HG03135 (cell line): Measurements from ENCODE around the gene ADRA2B.
A peak's percentile ranks its signal among the peaks of the same experiment; 100 is the strongest.
"Not testable (repeated sequence)": the region's sequence is repeated elsewhere in the genome, so short reads cannot be mapped to it uniquely, and the experiment has no call there.

Source experiments
- ATAC-seq: cut with Tn5 transposase; IDR thresholded peaks from one replicate; pipeline ENCODE4 v1.9.1; 2021; ENCODE audit warnings: mild to moderate bottlenecking, moderate library complexity; ENCODE audit not compliant: unreplicated experiment

Gene ADRA2B

GRCh38 chr2:96116424-96116878, at the start of gene ADRA2B:
TSS of gene ADRA2B (minus strand) at chr2:96116571. CDS start at chr2:96116149, 422 bp downstream.
- peak; percentile 33 for ATAC-seq

GRCh38 chr2:96164459-96165184, 48.3 kb upstream of the ADRA2B start:
- ATAC-seq = peak; percentile 50

GRCh38 chr2:96163768-96164429, 47.5 kb upstream of the ADRA2B start:
- ATAC-seq = peak; percentile 72

DNA sequence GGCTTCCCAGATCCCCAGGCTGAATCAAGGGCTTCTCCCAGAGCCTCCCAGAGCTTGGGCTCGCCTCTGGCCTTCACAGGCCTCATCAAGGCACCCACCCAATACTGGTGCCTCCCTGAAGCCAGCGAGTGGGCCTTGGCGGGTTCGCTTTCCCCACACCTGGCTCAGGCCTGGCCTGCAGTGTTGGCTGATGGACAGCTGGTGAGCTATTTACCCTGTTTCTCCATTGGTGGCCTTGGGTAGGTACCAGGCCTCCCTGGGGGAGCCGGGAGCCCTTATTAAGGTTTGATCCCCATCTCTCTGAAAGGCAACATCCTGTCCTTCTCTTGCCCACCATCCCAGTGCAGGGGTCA, 47.0 kb upstream of the ADRA2B start:
- no peak for ATAC-seq

DNA sequence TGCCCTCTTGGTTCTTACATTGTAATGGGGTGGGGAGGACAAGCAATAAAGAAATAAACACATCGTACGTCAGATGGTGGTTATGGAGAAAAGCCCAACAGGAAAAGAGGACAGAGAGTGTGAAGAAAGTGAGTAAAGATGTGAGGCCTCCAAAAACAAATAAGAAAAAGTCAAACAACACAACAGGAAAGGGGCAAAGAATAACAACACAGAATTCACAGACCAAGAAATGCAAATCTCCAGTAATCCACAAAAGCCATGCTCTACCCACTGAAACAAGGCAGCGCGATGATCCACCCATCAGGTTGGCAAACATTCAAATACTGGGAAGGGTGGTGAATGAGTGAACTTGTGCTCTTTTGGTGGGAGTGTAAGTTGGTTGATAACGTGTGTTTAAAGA, 45.5 kb upstream of the ADRA2B start:
- ATAC-seq = no peak

GRCh38 chr2:96160366-96160765, 44.0 kb upstream of the ADRA2B start:
- not testable (repeated sequence) for ATAC-seq

- no peak for ATAC-seq
Observed at GRCh38 chr2:96159084-96159830, 42.9 kb upstream of the ADRA2B start.

GRCh38 chr2:96158554-96158940, 42.2 kb upstream of the ADRA2B start:
- ATAC-seq = no peak

DNA sequence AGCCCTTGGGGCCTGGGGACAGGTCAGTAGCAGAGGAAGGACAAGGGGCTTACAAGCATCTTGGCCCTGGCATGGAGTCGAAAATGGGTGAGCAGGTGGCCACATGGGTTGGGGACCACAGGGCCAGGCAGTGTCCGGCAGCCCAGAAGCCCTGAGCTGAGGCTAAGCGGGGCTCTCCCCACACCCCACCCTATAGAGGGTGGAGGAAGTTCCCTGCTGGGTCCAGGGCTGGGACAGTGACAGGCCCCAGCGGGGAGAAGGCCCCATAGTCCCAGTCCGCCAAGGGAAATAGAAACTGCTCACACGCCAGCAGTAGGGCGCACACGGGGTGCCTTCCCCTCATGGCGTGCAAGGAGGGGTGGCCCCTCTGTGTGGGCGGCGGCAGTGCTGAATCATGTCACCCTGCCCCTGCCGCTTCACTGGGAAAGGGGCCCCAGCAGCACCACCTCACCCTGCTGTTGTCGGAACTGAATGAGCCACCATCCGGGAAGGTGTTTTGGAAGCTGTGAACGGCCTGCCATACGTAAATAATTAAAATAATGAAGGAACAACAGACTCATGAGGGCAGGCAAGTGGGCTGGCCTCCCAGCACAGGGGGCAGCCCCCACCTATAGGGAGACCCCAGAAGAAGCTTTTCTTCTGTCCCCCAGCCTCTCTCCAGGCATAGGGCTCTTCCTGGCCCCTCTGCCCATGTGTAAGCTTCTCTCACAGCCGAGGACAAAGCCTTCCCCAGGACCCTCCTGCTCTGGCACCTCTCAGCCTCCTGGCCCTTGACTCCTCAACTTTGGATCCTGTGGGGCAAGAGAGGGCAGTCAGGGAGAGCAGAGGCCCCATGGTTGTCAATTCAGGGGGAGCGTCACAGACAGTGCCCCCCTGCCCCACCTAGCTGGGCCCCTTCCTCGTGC, 41.5 kb upstream of the ADRA2B start:
- ATAC-seq = peak; percentile 58

DNA sequence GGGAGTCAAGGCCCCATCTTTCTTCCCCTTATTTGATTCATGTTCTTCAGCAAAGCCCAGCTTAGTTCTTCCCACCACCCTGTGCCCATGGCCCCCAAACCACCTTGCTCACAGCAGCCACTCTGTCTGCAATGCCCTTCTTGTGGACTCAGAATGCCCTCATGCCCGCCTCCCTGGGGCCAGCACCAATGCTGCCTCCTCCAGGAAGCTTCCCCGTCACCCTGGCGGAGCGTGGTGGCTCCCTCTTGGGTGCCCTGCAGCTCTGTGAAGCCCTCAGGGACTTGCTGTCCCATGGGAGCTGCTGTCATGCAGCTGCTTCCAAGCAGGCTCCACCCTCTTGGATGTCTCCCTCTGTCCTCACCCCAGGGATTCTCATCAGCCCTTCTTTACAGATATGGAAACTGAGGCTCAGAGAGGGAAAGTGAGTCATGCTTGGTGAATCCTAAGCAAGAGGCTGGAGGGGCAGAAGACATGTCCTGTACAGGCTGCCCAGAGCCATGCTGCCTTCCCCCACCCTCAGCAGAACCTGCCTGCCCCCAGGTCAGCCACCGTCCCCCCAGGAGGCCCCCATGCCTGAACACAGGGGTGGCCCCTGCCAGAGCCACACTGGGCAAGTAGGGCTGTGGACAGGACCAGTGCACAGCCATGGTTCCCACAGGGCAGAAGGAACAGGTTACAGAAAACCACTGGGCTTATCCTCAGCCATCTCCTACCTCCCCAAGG, 40.7 kb upstream of the ADRA2B start:
- ATAC-seq = peak; percentile 44

GRCh38 chr2:96156011-96156820, 39.8 kb upstream of the ADRA2B start:
- no peak for ATAC-seq

- ATAC-seq = no peak
Observed at GRCh38 chr2:96154506-96155380, 38.4 kb upstream of the ADRA2B start.

DNA sequence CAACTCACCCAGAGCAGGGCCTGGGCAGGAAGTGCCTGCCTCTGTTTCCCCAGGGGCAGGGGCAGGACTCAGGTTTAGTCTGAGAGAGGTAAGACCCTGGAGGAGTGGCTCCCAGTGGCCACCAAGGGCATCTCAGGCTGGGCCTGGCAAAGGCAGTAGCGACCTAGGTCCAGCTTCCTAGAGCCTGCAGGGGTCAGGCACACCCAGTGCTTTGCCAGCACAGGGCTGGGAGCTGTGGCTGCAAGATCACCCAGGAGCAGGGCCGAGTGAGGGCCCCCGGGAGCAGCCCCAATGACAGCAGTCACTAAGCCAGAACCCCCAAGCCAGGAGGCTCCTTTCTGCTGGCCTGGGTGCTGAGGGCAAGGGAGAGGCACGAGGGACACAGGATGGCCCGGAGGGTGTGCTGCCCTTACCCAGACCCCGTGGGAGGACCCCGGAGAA, 37.6 kb upstream of the ADRA2B start:
- no peak for ATAC-seq

GRCh38 chr2:96153291-96153713, 36.9 kb upstream of the ADRA2B start:
- no peak for ATAC-seq

GRCh38 chr2:96152304-96153161, 36.2 kb upstream of the ADRA2B start:
- no peak for ATAC-seq

DNA sequence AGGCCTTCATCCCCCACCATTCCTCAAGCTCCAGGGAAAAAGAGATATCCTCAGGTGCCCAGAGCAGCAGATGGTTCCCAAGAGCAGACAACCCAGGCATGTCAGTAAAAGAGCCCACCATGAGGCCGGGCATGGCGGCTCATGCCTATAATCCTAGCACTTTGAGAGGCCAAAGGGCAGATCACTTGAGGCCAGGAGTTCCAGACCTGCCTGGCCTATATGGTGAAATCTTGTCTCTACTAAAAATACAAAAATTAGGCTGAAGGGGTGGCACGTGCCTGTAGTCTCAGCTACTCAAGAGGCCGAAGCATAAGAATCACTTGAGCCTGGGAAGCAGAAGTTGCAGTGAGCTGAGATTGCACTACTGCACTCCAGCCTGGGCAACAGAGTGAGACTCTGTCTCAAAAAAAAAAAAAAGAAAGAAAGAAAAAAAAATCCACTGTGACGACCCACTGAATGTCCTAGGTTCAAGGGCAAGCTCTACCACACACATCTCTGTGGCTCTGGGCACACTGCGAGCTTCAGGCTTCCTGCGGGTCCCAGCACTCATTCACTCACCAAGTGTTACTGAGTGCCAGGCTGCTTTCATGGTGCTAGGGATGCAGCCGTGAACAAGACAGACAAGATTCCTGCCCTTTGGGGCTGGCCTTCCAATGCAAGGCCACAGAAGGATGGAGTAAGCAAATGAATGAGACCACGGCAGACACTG, 35.4 kb upstream of the ADRA2B start:
- no peak for ATAC-seq
